Mesenchymal stem cell (in vitro differentiated cells and primary cell): ENCODE data around the gene PTPN1.

Experiments
- DNase-seq: peaks from one replicate; pipeline ENCODE4 v3.0.0-alpha.2; 2013
- H2AFZ ChIP-seq: one replicate; pipeline ENCODE4 v1.6.1; 2013; ENCODE audit warnings: low read depth, mild to moderate bottlenecking, control low read depth, inconsistent platforms, low read length, moderate library complexity
- H2AK5ac ChIP-seq: 2 replicates; pipeline ENCODE4 v1.6.1; 2013; ENCODE audit warnings: low read length, moderate library complexity, mild to moderate bottlenecking, inconsistent platforms; ENCODE audit not compliant: severe bottlenecking
- H2BK120ac ChIP-seq: one replicate; pipeline ENCODE4 v1.6.1; 2013; ENCODE audit warnings: low read depth, mild to moderate bottlenecking, inconsistent platforms, low read length, moderate library complexity
- H2BK12ac ChIP-seq, 2 experiments: one replicate each; pipeline ENCODE4 v1.6.1; 2013; ENCODE audit warnings: inconsistent platforms in 2 of 2, low read length in 2 of 2, mild to moderate bottlenecking in 2 of 2, moderate library complexity in 2 of 2, control low read depth in 1 of 2
- H2BK15ac ChIP-seq: one replicate; pipeline ENCODE4 v1.6.1; 2013; ENCODE audit warnings: mild to moderate bottlenecking, low read depth, inconsistent platforms; ENCODE audit not compliant: poor library complexity, severe bottlenecking
- H2BK5ac ChIP-seq: 2 replicates; pipeline ENCODE4 v1.6.1; 2013; ENCODE audit warnings: low read depth, mild to moderate bottlenecking, low read length, control low read depth, inconsistent platforms; ENCODE audit not compliant: poor library complexity, severe bottlenecking
- H3K14ac ChIP-seq, 2 experiments: one replicate each; pipeline ENCODE4 v1.6.1; 2013; ENCODE audit warnings: inconsistent platforms in 2 of 2, low read length in 2 of 2, control low read depth in 1 of 2, mild to moderate bottlenecking in 1 of 2, moderate library complexity in 1 of 2
- H3K18ac ChIP-seq, 2 experiments: one replicate each; pipeline ENCODE4 v1.6.1; 2013; ENCODE audit warnings: inconsistent platforms in 2 of 2, low read length in 2 of 2, control low read depth in 1 of 2, low read depth in 1 of 2, mild to moderate bottlenecking in 1 of 2
- H3K23ac ChIP-seq, 2 experiments: one replicate each; pipeline ENCODE4 v1.6.1; 2013; ENCODE audit warnings: inconsistent platforms in 2 of 2, low read length in 2 of 2, mild to moderate bottlenecking in 2 of 2, moderate library complexity in 2 of 2, control low read depth in 1 of 2
- H3K27ac ChIP-seq: 2 replicates; pipeline ENCODE4 v1.5.1; 2013; ENCODE audit warnings: mild to moderate bottlenecking, moderate library complexity, low read length, control low read depth, inconsistent platforms; ENCODE audit not compliant: poor library complexity, severe bottlenecking
- H3K27me3 ChIP-seq, 2 experiments: 2 replicates each; pipeline versions ENCODE4 v1.6.1 to v1.7.0; 2013; ENCODE audit warnings: low read length in 2 of 2, mild to moderate bottlenecking in 2 of 2, moderate library complexity in 2 of 2, control low read depth in 1 of 2, inconsistent platforms in 1 of 2; ENCODE audit not compliant: control insufficient read depth in 1 of 2, insufficient read depth in 1 of 2
- H3K36me3 ChIP-seq, 2 experiments: 2 replicates each; pipeline versions ENCODE4 v1.6.1 to v1.7.0; 2013; ENCODE audit warnings: low read length in 2 of 2, control low read depth in 1 of 2, inconsistent platforms in 1 of 2, low read depth in 1 of 2, mild to moderate bottlenecking in 1 of 2; ENCODE audit not compliant: insufficient read depth in 2 of 2, control insufficient read depth in 1 of 2
- H3K4ac ChIP-seq, 2 experiments: one replicate each; pipeline ENCODE4 v1.6.1; 2013; ENCODE audit warnings: inconsistent platforms in 2 of 2, low read length in 2 of 2, mild to moderate bottlenecking in 2 of 2, moderate library complexity in 2 of 2, control low read depth in 1 of 2, low read depth in 1 of 2
- H3K4me1 ChIP-seq: 2 replicates; pipeline ENCODE4 v1.6.1; 2013; ENCODE audit warnings: low read depth, low read length, control low read depth; ENCODE audit not compliant: control insufficient read depth, insufficient read depth
- H3K4me2 ChIP-seq: 2 replicates; pipeline ENCODE4 v1.6.1; 2013; ENCODE audit warnings: low read length, mild to moderate bottlenecking, inconsistent platforms; ENCODE audit not compliant: poor library complexity, severe bottlenecking
- H3K4me3 ChIP-seq, 2 experiments: 2 replicates each; pipeline versions ENCODE4 v1.5.1 to v1.7.0; 2013; ENCODE audit warnings: low read length in 2 of 2, mild to moderate bottlenecking in 2 of 2, control low read depth in 1 of 2, low read depth in 1 of 2; ENCODE audit not compliant: insufficient read depth in 1 of 2
- H3K79me1 ChIP-seq: replicated peaks from 2 replicates; pipeline ENCODE4 v1.6.1; 2013; ENCODE audit warnings: mild to moderate bottlenecking, control low read depth, low read length, inconsistent platforms; ENCODE audit not compliant: poor library complexity, severe bottlenecking
- H3K9ac ChIP-seq: 2 replicates; pipeline ENCODE4 v1.7.0; 2013; ENCODE audit warnings: mild to moderate bottlenecking, low read length, moderate library complexity
- H3K9me3 ChIP-seq: 2 replicates; pipeline ENCODE4 v1.7.0; 2013; ENCODE audit warnings: mild to moderate bottlenecking, low read length; ENCODE audit not compliant: control insufficient read depth
- H4K8ac ChIP-seq: one replicate; pipeline ENCODE4 v1.6.1; 2013; ENCODE audit warnings: inconsistent platforms, mild to moderate bottlenecking, low read length, moderate library complexity
- H4K91ac ChIP-seq: one replicate; pipeline ENCODE4 v1.6.1; 2013; ENCODE audit warnings: mild to moderate bottlenecking, low read length, inconsistent platforms
- WGBS: methylation state at CpG from one replicate; pipeline ENCODE4 v1.1.7; 2013; ENCODE audit warnings: mixed read lengths; 5-methylcytosine and 5-hydroxymethylcytosine counted together

Gene PTPN1

DNA sequence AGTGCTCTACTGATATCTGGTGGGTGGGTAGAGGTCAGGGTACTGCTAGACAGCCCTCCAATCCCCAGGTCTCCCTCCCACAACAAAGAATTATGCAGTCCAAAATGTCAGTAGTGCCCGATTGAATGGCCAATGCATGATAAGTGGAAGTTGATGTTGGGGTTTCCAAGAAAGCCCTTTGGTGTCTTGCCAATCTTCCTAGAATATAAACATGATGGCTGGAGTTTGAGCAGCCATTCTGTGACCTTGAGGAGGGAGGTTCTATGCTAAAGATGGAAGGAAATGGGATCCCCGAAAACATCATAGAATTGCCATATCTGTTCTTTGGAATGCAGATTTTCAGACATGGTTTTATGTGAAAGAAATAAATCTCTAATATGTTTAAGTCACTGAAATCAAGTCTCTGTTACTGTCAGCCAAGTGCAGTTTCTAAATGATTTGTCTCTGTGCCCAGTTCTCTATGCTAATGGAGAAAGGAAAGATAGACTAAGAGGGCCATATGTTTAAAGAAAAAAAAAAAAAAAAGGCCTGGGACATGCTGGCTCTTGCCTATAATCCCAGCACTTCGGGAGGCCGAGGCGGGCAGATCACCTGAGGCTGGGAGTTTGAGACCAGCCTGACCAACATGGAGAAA lies 32.8 kb upstream of the PTPN1 start:
- Histone ChIP-seq H2BK120ac (no peak overlapping the region), H3K4ac (no peak overlapping the region), H3K23ac (no peak overlapping the region)

GRCh38 chr20:50478162-50478990 lies 31.8 kb upstream of the PTPN1 start:
- no peaks in the 10 kb centered on the region for H3K36me3 ChIP-seq
- no peak overlapping the region for H3K4ac ChIP-seq
- peak overlapping the region; percentile 19 for H4K8ac ChIP-seq
- no peak overlapping the region for H2AK5ac ChIP-seq
- no peaks in the 10 kb centered on the region for H3K27me3 ChIP-seq
- H3K79me1 ChIP-seq = no peaks in the 10 kb centered on the region
- peaks cover 2% of the 10 kb centered on the region for H3K4me1 ChIP-seq
- H2BK12ac ChIP-seq = no peak overlapping the region
- H4K91ac ChIP-seq = peak overlapping the region; percentile 18
- H2AFZ ChIP-seq = peak overlapping the region; percentile 1
- H2BK120ac ChIP-seq = no peak overlapping the region
- no peak overlapping the region for H3K14ac ChIP-seq
- no peak overlapping the region for H3K9ac ChIP-seq
- peak; percentile 72 for DNase-seq
- H3K9me3 ChIP-seq = no peaks in the 10 kb centered on the region
- no peak overlapping the region for H2BK15ac ChIP-seq
- H3K4me2 ChIP-seq = no peak overlapping the region
- no peak overlapping the region for H2BK5ac ChIP-seq
- no peak overlapping the region for H3K4me3 ChIP-seq
- H3K27ac ChIP-seq = no peak overlapping the region
- H3K18ac ChIP-seq = peak overlapping the region in 1 of 2 experiments; percentile 28
- H3K23ac ChIP-seq = no peak overlapping the region
- 47% methylated on average over 18 of the region's 22 CpGs for WGBS

More for the DNA sequence above, 32.8 kb upstream of the PTPN1 start:
- Histone ChIP-seq H3K9ac (no peak overlapping the region), H3K9me3 (no peaks in the 10 kb centered on the region), H2BK15ac (no peak overlapping the region), H2AFZ (no peak overlapping the region), H3K18ac (no peak overlapping the region), H2AK5ac (no peak overlapping the region), H2BK5ac (no peak overlapping the region), H3K4me2 (no peak overlapping the region), H3K4me3 (no peak overlapping the region), H2BK12ac (no peak overlapping the region), H3K4me1 (peaks cover 2% of the 10 kb centered on the region), H3K27ac (no peak overlapping the region), H4K91ac (no peak overlapping the region), H4K8ac (no peak overlapping the region), H3K14ac (no peak overlapping the region), H3K79me1 (no peaks in the 10 kb centered on the region), H3K27me3 (no peaks in the 10 kb centered on the region), H3K36me3 (no peaks in the 10 kb centered on the region)
- no peak for DNase-seq
- WGBS = 93% methylated on average over 4 of the region's 5 CpGs

- H2AFZ ChIP-seq = no peak overlapping the region
- 96% methylated on average over 3 of the region's 3 CpGs for WGBS
- H3K4me2 ChIP-seq = no peak overlapping the region
- H2AK5ac ChIP-seq = no peak overlapping the region
- H3K27me3 ChIP-seq = no peaks in the 10 kb centered on the region
- H2BK120ac ChIP-seq = no peak overlapping the region
- no peak overlapping the region for H4K8ac ChIP-seq
- H3K27ac ChIP-seq = no peak overlapping the region
- H3K14ac ChIP-seq = no peak overlapping the region
- no peaks in the 10 kb centered on the region for H3K4me1 ChIP-seq
- H3K9me3 ChIP-seq = no peaks in the 10 kb centered on the region
- H3K18ac ChIP-seq = no peak overlapping the region
- no peak overlapping the region for H3K4me3 ChIP-seq
- no peak overlapping the region for H2BK12ac ChIP-seq
- no peak overlapping the region for H3K9ac ChIP-seq
- no peak overlapping the region for H3K23ac ChIP-seq
- H3K4ac ChIP-seq = no peak overlapping the region
- no peak overlapping the region for H2BK15ac ChIP-seq
- no peak for DNase-seq
- H2BK5ac ChIP-seq = no peak overlapping the region
- H3K36me3 ChIP-seq = no peaks in the 10 kb centered on the region
- no peak overlapping the region for H4K91ac ChIP-seq
- no peaks in the 10 kb centered on the region for H3K79me1 ChIP-seq
Observed at GRCh38 chr20:50481741-50482140, 28.4 kb upstream of the PTPN1 start.

DNA sequence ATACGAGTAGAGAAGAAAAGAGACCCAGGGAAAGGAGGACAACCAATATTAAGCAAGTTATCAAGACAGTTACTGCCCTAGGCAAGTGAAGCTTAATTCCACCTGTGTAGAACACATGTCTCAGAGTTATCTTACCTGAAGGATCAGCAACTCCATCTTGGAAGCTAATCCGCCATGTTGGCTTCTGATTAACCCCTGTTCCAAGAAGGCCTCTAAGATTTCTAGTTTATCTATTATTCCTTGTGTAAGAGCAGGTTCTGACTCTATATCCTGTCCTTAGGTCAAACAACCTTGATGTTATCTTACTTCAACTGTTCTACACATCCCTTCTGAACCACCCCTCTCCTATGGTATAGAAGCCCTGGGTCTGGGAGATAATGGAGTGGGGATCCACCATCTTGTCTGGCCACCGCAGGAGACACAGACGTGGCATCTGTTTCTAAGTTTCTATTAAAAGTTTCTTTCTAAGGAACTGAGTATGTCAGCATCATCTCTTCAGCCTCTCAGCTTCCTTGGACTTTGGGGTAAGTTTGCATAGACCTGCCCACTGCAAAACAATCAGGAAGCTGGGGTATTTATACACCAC lies 27.7 kb upstream of the PTPN1 start:
- no peak overlapping the region for H3K4me3 ChIP-seq
- H3K18ac ChIP-seq = no peak overlapping the region
- no peak overlapping the region for H2AFZ ChIP-seq
- H2BK5ac ChIP-seq = no peak overlapping the region
- peak overlapping the region; percentile 93 for H3K9ac ChIP-seq
- H3K27ac ChIP-seq = no peak overlapping the region
- no peak overlapping the region for H3K4ac ChIP-seq
- no peaks in the 10 kb centered on the region for H3K36me3 ChIP-seq
- 93% methylated on average over 4 of the region's 4 CpGs for WGBS
- no peak overlapping the region for H4K91ac ChIP-seq
- H4K8ac ChIP-seq = no peak overlapping the region
- H3K79me1 ChIP-seq = no peaks in the 10 kb centered on the region
- H3K14ac ChIP-seq = no peak overlapping the region
- H2AK5ac ChIP-seq = no peak overlapping the region
- H2BK12ac ChIP-seq = no peak overlapping the region
- H3K9me3 ChIP-seq = no peaks in the 10 kb centered on the region
- DNase-seq = no peak
- H2BK15ac ChIP-seq = no peak overlapping the region
- no peaks in the 10 kb centered on the region for H3K4me1 ChIP-seq
- H3K23ac ChIP-seq = no peak overlapping the region
- no peaks in the 10 kb centered on the region for H3K27me3 ChIP-seq
- H3K4me2 ChIP-seq = no peak overlapping the region
- H2BK120ac ChIP-seq = no peak overlapping the region
